Omental fat pad (tissue), 4 donors: ENCODE measurements around the gene PLCH1. TPM values are rescaled to one million over a fixed set of nuclear protein-coding genes. Genes with fewer than 3 reads are reported as not detected.

Source experiments
- ATAC-seq: fragments of 150-250 bp; one replicate; pipeline ENCODE4 v1.9.1; 2016; ENCODE audit warnings: mild to moderate bottlenecking, moderate library complexity; ENCODE audit not compliant: low FRiP score
- DNase-seq: peaks from one replicate; pipeline ENCODE4 v3.0.0-alpha.2; 2019; ENCODE audit warnings: low spot score
- total RNA-seq, 4 donors: library from RNA; depleted of rRNA; stranded (reverse); fragments of >200 nt; gene quantifications; one replicate each; pipeline ENCODE4 v1.1.0, GENCODE V29; 2016
- TF ChIP-seq, protein P1 (sequence below), 3 donors: fragments of 450-650 bp; IDR thresholded peaks; one replicate each; pipeline ENCODE4 v1.5.1; 2016 to 2017; ENCODE audit warnings: antibody characterized with exemption in 3 of 3, mild to moderate bottlenecking in 3 of 3, moderate library complexity in 2 of 3

PLCH1 gene
- total RNA-seq, 4 donors from 2014 or later = 0.12 to 3.2 (median 0.23) TPM

DNA sequence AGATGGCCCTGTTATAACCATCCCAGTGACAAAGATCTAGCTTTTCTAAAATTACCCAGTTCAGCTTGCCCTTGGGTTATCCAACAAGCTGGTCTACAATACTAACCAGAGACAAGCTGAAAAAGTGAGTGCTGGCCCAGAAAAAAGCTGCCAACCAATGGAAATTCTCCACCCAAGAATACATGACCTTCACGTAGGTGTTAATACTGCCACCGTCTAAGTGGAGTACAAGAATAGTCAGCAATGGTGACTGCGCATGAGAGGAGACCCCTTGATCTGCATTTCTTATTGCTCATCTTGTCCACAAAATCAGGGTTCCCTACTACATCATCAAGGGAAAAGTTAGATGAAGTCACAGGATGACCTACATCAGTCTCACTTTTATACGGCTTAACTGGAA lies 15.8 kb upstream of the PLCH1 start:
- ATAC-seq (no peak), DNase-seq (no peak)
- TF ChIP-seq, protein P1, sequence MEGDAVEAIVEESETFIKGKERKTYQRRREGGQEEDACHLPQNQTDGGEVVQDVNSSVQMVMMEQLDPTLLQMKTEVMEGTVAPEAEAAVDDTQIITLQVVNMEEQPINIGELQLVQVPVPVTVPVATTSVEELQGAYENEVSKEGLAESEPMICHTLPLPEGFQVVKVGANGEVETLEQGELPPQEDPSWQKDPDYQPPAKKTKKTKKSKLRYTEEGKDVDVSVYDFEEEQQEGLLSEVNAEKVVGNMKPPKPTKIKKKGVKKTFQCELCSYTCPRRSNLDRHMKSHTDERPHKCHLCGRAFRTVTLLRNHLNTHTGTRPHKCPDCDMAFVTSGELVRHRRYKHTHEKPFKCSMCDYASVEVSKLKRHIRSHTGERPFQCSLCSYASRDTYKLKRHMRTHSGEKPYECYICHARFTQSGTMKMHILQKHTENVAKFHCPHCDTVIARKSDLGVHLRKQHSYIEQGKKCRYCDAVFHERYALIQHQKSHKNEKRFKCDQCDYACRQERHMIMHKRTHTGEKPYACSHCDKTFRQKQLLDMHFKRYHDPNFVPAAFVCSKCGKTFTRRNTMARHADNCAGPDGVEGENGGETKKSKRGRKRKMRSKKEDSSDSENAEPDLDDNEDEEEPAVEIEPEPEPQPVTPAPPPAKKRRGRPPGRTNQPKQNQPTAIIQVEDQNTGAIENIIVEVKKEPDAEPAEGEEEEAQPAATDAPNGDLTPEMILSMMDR (IDR thresholded peaks at IDR 0.05) = no peak

DNA sequence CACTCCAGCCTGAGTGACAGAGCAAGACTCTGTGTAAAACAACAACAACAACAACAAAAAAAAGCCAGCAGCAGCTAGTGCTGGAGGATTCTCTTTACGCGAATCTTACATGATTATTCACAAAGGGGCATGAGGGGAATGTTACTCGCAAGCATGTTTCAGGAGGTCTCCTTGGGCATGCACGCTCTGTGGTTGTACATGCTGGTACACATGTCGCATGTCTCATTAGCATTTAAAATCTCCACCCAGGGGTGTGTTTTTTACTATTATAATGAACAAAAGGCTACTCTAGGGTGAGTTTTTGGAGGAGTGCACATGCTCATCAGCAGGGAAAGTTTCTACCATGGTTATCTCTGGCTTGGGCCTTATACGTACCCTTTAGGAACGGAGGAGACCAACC lies 12.7 kb upstream of the PLCH1 start:
- ATAC-seq (no peak), DNase-seq (no peak)
- TF ChIP-seq, protein P1 (IDR thresholded peaks at IDR 0.05) = no peak

DNA sequence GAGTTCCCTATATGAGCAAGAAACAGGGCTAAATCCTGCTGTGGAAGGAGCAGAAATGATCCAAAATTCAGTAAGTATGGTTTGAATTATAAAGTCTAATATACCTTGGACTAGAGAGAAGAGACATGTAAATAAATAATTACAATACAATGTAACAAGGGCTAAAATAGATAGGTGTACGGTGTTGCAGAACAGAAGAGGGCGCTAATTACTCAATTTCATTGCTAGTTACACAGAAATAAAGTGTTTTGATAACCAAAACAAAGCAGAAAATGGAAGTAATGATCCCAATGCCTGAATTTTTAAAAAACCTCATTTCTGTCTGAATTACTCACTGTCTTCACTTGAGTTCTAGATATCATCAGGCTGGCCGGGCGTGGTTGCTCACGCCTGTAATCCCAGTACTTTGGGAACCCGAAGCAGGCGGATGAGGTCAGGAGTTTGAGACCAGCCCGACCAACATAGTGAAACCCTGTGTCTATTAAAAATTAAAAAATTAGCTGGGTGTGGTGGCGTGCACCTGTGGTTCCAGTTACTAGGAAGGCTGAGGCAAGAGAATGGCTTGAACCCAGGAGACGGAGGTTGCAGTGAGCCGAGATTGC lies 8.3 kb upstream of the PLCH1 start:
- DNase-seq (no peak), ATAC-seq (no peak)
- TF ChIP-seq, protein P1 (IDR thresholded peaks at IDR 0.05) = no peak

DNA sequence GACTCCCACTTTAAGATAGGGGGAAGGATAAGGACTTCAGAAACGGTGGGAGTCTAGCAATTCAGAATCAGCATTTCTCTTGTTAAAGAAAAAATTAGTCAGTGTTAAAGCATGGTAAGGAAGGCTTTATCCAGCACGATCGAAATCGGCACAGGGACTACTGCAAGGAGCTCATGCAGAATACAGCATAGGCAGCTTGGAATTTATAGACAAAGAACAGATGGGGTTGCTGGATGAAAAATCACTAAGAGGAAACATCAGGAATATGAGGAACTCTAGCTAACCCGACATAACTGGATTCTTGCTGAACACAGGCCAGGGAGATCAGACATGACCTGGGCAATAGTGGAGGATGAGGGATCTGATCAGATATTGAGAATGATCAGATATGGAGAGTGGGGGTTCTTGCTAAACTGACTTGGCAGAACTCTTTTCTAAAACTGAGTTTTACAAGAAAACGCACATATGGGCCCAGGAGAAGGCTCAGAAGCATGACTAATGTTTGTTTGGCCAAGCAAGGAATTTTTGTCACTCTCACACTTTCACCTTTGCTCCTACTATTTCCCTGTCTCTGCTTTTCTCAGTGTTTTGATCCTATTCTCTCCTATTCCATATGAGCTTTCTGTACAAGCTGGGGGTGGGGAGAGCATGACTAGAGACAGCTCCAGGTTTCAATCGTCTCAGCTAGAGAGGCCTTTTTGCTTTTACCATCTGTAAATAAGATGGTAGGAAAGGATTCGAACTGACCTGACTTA lies 3.9 kb upstream of the PLCH1 start:
- ATAC-seq = no peak
- TF ChIP-seq, protein P1 (IDR thresholded peaks at IDR 0.05) = no peak
- DNase-seq = no peak

DNA sequence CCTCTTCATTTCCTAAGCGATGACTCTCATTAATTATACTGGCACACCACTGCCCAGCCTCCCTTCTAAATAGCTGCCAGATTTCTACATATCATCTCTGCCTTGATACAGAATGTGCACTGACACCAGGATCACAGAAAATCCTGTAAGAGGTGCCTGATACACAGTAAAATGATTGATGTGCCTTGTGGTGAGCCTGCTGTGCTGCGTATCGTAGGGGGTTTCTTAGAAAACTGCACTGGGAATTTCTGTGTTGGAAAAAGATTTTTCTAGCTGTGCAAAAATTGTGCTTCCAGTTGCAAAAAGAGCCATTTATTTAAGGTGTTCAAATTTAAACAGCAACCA lies 3.0 kb upstream of the PLCH1 start:
- ATAC-seq (peak; percentile 14), DNase-seq (no peak)
- TF ChIP-seq, protein P1 (IDR thresholded peaks at IDR 0.05) = no peak

DNA sequence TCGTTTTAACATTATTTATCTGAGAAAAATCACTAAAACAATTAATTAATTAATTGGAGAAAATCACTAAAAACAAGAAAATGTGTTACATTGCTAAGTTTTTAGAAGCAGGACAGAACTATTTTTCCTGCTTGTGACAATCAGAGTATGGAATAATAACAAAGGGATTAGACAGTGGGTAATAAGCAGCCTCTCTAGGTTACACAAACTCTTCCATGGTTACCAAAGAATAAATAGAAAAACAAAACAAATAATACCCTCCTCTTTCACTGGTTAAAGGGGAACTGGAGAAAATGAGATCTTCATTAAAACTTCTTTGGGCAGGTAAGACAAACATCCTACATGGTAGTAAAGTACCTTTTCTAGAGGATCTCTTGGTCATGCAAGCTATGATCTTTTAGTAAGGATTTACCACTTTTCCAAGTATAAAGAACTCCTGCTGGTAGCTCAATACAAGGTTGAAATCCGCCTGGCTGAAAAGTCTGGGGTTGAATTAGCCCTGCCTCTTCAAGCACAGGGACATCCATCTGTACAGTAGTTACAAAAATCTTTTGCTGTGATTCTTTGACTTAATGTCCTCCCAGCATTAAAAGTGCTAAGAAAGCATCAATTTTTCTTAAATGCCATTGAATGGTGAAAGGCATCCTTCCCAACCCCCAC lies 2.5 kb upstream of the PLCH1 start:
- ATAC-seq (no peak), DNase-seq (no peak)
- TF ChIP-seq, protein P1 (IDR thresholded peaks at IDR 0.05) = no peak
